ENCODE data around the gene INTS6.

INTS6 gene

DNA sequence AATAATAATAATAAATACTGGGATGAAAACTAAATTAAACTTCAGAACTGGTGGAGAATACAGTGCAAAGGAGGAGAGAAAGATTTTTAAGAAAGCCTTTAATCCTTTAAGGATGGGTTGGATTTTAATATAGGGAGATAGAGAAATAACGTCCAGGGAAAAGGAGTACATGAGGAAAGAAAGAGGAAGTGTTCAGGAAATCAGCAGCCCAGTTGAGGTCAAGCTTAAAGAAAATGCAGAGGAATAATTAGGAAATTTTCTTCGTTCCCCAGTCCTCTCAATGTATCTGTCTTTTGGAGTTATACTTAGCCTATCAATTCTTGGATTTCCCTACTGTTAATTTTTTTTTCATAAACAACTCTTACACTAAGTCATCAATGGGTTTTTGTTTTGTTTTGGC is 47.7 kb downstream of the INTS6 start:
- peak; percentile 19 for DNase-seq

DNA sequence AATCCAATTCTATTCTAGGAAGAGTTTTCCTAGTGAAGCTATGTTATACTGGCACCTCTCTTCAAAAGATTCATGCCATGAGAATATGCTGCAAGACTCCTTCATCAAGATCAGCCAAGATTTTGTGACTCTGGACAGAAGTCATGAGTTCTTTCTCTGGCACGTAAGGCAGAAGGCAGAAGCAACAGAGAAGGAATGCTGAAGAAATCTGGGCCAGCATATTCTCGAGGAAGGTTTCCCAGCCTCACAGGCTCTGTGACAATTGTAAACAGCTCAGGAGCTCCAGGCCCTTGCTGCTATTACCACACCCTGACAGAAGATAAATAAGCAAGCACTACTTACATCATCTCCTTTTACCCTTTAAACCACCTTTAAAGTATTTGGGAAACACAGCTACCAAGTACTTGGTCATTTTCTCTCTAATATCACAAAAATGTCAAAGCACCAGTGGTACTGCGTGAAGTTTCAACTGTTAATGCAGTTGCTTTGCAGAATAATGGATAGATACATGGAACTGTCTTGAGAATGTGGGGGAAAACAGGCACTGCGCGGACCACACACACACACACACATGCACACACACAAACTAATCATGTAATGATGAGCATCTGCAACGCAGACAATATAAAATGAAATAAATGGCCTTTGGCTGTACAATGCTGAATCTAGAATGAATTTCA is 55.4 kb downstream of the INTS6 start:
- DNase-seq = peak; percentile 66

DNA sequence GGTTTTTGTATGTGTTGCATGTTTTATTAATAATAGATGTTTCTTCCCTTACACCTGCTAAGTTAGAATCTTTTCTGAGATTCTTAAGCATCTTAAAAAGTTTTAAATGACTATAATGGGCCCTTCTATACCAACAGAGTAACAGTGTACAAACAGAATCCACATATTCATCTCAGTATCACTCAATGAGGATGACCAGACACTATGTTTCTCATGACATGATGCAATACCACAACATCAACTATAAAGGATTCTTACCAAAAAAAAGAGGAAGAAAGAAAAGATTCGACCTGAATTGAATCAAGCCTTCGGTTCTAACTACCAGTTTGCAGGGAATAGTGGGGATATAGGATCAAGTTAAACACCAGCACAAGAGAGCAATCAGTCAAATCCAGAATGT is 56.5 kb downstream of the INTS6 start:
- peak; percentile 93 for DNase-seq

- DNase-seq = no peak
Measured at GRCh38 chr13:51394724-51395123, 58.1 kb downstream of the INTS6 start.

- DNase-seq = no peak
Measured at GRCh38 chr13:51385114-51385513, 67.7 kb downstream of the INTS6 start.

DNA sequence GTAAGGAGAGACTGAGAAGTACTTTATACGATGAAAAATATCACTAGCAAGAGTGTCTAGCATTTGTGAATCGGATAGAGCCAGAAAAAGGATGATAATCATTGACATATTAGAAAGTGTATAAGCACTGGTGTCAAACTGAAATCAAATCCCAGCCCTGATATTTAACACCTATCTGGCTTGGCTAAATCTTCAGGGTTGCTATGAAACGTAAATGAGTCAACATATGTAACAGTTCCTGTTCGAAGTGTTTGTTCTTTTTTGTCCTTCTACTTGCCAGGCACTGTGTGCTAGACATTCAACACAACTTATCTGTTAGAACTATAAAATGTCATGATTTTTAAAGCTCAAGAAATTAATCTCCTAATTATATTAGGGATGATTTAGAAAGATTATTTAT is 72.6 kb downstream of the INTS6 start:
- no peak for DNase-seq

DNA sequence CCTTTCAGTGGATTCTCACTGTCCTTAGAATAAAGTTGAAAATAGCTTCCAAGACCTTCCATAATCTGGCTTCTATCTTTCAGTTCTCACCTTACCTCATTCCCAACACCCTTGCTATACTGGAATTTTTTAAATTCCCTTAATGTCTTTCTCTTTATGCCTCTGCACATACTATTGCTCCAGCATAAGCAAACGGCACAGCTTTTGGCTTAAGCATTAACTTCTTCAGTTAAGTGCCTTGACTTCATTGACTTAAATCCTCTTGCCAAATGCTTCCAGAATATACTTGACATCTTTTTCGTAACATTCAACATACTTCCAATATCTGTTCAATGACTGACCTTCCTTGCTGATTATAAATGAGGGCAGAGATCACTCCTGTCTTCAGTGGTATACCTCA is 79.4 kb downstream of the INTS6 start:
- DNase-seq = no peak

GRCh38 chr13:51371768-51372399 is 81.0 kb downstream of the INTS6 start:
- DNase-seq = no peak

- DNase-seq = no peak
Measured at GRCh38 chr13:51370811-51371210, 82.0 kb downstream of the INTS6 start.

- DNase-seq = no peak
Measured at GRCh38 chr13:51370116-51370515, 82.7 kb downstream of the INTS6 start.

DNA sequence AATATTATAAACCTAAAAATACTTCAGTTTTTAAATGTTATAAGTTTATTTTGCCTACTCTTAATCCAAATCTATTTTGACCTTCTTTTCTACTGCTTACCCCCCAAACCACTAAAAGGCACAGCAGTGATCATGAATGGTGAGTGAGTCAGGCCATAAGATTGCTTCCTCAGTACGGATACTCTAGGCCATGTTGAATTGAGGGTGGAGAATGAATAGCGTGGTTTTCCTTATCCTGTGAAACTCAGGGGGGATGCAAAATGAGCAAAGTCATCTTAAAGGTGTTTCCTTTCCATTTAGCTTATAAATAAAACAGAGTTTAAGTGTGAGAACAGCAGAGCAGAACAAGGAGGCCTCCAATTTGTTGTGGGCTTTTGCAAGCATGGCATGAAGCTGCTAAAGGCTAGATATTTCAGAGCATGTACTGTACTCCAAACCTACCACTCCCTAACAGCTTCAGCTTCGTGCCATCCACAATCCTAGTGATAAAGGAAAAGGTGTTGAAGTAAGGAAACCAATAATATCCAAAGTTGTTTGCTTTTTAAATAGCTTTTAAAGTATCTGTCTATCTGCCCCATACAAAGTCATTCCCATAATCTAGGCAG is 88.3 kb downstream of the INTS6 start:
- no peak for DNase-seq

- DNase-seq = no peak
Measured at GRCh38 chr13:51363625-51364024, 89.2 kb downstream of the INTS6 start.

DNA sequence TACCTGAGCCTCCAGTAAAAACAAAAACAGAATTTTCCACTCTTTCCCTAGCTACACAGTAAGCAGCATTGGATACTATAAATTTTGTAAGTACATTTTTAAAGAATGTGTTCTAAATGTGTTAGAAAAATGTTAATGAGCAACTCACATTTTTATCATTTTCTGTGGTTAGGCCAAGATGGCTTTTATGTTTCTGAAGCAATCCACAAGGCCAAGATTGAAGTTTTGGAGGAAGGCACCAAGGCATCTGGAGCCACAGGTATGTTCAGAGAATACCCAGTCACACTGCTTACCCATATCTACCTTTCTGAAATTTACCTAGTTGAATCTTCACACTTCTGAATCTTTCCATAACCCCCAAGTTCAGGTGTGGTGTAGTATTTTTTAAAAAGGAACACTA is 91.7 kb downstream of the INTS6 start:
- no peak for DNase-seq

- no peak for DNase-seq
Measured at GRCh38 chr13:51360489-51360888, 92.3 kb downstream of the INTS6 start.

GRCh38 chr13:51359352-51359751 is 93.5 kb downstream of the INTS6 start:
- no peak for DNase-seq

DNA sequence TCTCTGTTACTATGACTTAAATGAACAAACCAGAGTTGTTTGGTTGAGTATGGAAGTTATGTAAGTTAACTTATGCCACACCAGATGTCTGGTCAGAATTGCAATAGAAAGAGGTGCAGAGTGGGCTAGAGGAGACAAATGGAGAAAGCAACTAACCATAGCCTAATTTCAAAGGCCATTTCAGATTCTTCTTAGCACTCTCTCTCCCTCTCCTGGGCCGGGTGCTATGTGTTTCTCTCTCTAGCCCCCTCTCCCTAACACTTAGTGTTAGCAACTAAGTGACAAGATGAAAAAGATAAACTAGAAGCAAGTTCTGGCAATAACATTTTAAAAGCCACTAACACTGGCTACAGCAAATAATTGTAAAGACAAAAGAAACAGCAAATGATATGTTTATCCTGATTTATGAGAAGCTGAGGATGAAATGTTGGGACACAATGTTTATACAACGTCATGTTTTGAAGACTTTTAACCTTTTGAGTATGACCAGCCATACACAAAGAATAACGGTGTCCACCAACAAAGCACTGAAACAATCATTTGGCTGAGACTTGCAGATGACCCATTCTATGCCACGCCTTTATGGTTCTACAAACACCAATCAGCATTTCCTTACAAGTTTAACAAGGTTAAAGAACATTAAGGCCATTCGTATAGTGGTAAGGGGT is 94.8 kb downstream of the INTS6 start:
- DNase-seq = no peak

DNA sequence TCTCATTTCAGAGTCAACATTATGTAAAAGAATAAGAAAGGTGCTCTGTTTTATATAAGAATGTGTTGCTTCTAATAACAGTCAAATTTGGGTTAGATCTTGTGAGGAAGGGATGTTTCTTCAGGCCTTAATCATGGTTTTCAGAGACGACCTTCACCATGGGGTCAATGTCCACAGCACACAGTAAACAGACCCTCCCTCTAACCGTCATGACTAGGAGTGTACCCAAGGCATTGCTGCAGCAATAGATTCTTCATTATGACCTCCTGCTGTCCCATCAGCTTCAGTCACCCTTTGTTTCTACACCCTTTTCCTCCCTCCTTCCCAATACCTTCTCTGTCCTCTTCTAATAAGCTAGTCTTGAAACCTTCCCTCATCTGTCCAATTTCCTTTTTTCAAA is 97.6 kb downstream of the INTS6 start:
- no peak for DNase-seq

- no peak for DNase-seq
Measured at GRCh38 chr13:51349016-51349415, 103.8 kb downstream of the INTS6 start.

- peak; percentile 27 for DNase-seq
Measured at GRCh38 chr13:51348069-51348967, 104.5 kb downstream of the INTS6 start.

DNA sequence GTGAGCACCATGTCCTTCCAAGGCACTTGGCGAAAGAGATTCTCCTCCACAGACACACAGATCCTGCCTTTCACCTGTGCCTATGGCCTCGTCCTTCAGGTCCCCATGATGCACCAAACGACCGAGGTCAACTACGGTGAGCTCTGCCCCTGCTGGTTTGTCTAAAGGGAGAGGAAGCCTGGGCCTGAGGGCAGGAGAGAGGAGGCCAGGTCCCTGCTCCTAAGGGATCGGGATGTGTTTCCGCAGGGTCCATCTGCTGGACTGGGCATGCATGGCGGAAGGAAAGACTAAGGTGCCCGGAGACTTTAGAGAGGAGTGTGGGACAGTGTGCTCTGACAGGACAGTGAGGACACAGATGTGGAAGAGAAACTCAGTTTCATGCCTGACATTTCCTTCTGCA is 105.7 kb downstream of the INTS6 start:
- no peak for DNase-seq

- no peak for DNase-seq
Measured at GRCh38 chr13:51346397-51346796, 106.4 kb downstream of the INTS6 start.

- no peak for DNase-seq
Measured at GRCh38 chr13:51343475-51343874, 109.4 kb downstream of the INTS6 start.

DNA sequence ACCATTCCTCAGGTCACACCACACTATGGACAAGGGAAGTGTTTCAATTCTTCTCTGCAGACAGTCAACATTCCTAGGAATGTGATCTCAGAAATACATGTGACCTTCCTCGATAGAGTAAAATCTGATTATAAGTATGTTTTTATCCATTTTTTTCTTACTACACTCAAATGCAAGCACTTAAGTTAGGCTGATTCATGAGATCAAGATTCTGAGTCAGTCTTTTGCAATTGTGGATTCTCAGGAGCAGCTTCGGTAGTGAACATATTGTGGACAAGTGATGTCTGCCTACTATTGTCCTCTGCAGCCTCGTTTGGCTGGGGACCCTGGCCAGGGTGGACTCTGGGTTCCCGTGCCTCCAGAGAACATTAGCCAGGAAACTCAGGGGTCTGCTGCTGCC is 110.1 kb downstream of the INTS6 start:
- no peak for DNase-seq
